Peyer's patch (tissue), 4 donors: Measurements from ENCODE around the gene SHB. TPM values are rescaled to one million over a fixed set of nuclear protein-coding genes. Genes with fewer than 3 reads are reported as not detected.

Source experiments
- DNase-seq, 3 donors: peaks; one replicate each; pipeline ENCODE4 v3.0.0-alpha.2; 2017 to 2019
- H3K27ac ChIP-seq, 4 donors: fragments of 200-600 bp; sonication (generic); one replicate each; pipeline ENCODE4 v1.5.1; 2016 to 2019
- H3K27me3 ChIP-seq, 2 donors: fragments of 200-600 bp; sonication (generic); one replicate each; pipeline ENCODE4 v1.5.1; 2019
- H3K36me3 ChIP-seq, 3 donors: fragments of 200-600 bp; sonication (generic); one replicate each; pipeline ENCODE4 v1.5.1; 2016 to 2019
- H3K4me1 ChIP-seq, 4 donors: fragments of 200-600 bp; sonication (generic); one replicate each; pipeline ENCODE4 v1.5.1; 2016 to 2019
- H3K4me3 ChIP-seq, 4 donors: fragments of 200-600 bp; sonication (generic); 1 replicate in 3 of 4; 2 replicates in 1 of 4; pipeline ENCODE4 v1.5.1; 2016 to 2019; ENCODE audit warnings: mild to moderate bottlenecking in 1 of 4
- H3K9me3 ChIP-seq, 4 donors: fragments of 200-600 bp; sonication (generic); one replicate each; pipeline ENCODE4 v1.5.1; 2016 to 2019; ENCODE audit warnings: mild to moderate bottlenecking in 1 of 4
- CTCF ChIP-seq, 6 experiments: fragments of 450-650 bp in 4 of 6; fragments of 200-600 bp in 2 of 6; sonication (generic) in 1 of 6; IDR thresholded peaks; one replicate each; pipeline ENCODE4 v1.5.1; 2017 to 2019; ENCODE audit warnings: antibody characterized with exemption in 6 of 6, mild to moderate bottlenecking in 3 of 6, moderate library complexity in 1 of 6
- POLR2A ChIP-seq, 2 donors: fragments of 450-650 bp; IDR thresholded peaks; one replicate each; pipeline ENCODE4 v1.5.1; 2017; ENCODE audit warnings: antibody characterized with exemption in 2 of 2, mild to moderate bottlenecking in 2 of 2, moderate library complexity in 2 of 2
- total RNA-seq, 4 donors: library from RNA; depleted of rRNA; stranded (reverse); fragments of >200 nt; gene quantifications; one replicate each; pipeline ENCODE4 v1.1.0, GENCODE V29; 2016

SHB gene
- total RNA-seq, 4 donors from 2014 or later, result 14.5 to 31.1 (median 25.6) TPM

DNA sequence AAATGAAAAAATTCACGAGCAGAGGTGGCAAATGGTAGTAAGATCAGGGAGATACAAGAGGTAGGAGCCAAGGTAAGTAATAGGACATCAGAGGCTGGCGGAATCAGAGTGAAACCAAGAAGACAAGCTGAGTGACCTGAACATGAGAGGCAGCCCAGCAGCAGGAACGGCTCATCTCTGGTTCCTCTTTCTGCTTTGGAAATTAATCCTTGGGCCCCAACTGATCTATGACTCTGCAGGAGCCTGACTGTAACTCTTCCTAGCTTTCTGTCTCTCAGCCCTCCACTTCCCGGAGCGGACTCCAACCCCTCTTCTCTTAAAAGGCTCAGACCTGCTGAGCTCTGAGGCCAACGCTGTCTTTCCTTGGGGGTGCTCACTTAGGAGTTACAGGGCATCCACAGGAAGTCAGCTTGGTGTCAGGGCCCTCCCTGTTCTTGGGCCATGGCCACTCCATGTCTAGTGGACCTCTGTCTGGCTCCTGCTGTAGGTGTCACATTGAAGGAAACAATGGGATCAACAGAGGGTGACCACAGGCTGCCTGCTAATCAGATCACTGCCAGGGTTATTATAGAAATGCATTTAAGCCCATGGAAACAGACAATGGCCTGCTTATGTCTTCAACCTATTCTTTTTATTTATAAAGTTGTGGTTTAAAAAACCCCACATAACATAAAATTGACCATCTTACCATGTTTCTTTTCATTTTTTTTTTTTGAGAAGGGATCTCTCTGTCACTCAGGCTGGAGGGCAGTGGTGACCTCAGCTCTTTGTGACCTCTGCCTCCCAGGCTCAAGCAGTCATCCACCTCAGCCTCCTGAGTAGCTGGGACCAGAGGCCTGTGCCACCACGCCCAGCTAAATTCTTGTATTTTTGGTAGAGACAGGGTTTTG lies 22.5 kb upstream of the SHB start:
- H3K36me3 ChIP-seq, result no peaks in the 10 kb centered on the region
- no peak overlapping the region for H3K4me3 ChIP-seq
- H3K27ac ChIP-seq, result no peak overlapping the region
- no peaks in the 10 kb centered on the region for H3K9me3 ChIP-seq
- TF ChIP-seq CTCF (IDR thresholded peaks at IDR 0.05), result no peak
- TF ChIP-seq POLR2A (IDR thresholded peaks at IDR 0.05), result no peak
- no peaks in the 10 kb centered on the region for H3K27me3 ChIP-seq
- no peak for DNase-seq
- peaks cover 0 to 5% (median 0%) of the 10 kb centered on the region in 4 donors for H3K4me1 ChIP-seq

GRCh38 chr9:38090170-38090569 lies 21.1 kb upstream of the SHB start:
- H3K27me3 ChIP-seq, result no peaks in the 10 kb centered on the region
- no peak for DNase-seq
- H3K4me3 ChIP-seq, result no peak overlapping the region
- no peaks in the 10 kb centered on the region for H3K9me3 ChIP-seq
- TF ChIP-seq POLR2A (IDR thresholded peaks at IDR 0.05) (no peak), CTCF (IDR thresholded peaks at IDR 0.05) (no peak)
- no peaks in the 10 kb centered on the region for H3K36me3 ChIP-seq
- no peak overlapping the region for H3K27ac ChIP-seq
- peaks cover 0 to 5% (median 0%) of the 10 kb centered on the region in 4 donors for H3K4me1 ChIP-seq

GRCh38 chr9:38089387-38090165 lies 20.5 kb upstream of the SHB start:
- Histone ChIP-seq H3K36me3 (no peaks in the 10 kb centered on the region), H3K4me3 (no peak overlapping the region), H3K27ac (no peak overlapping the region), H3K9me3 (no peaks in the 10 kb centered on the region), H3K27me3 (no peaks in the 10 kb centered on the region), H3K4me1 (peaks cover 0 to 5% (median 0%) of the 10 kb centered on the region in 4 donors)
- no peak for DNase-seq
- TF ChIP-seq POLR2A (IDR thresholded peaks at IDR 0.05) (no peak), CTCF (IDR thresholded peaks at IDR 0.05) (no peak)

GRCh38 chr9:38088006-38088925 lies 19.2 kb upstream of the SHB start:
- H3K9me3 ChIP-seq, result no peaks in the 10 kb centered on the region
- peaks cover 0 to 5% (median 0%) of the 10 kb centered on the region in 4 donors for H3K4me1 ChIP-seq
- H3K27ac ChIP-seq, result no peak overlapping the region
- no peak overlapping the region for H3K4me3 ChIP-seq
- TF ChIP-seq CTCF (IDR thresholded peaks at IDR 0.05) (peak; percentile 75 to 98 (median 88)), POLR2A (IDR thresholded peaks at IDR 0.05) (no peak)
- DNase-seq, result peak; percentile 60 to 87 (median 84)
- H3K27me3 ChIP-seq, result no peaks in the 10 kb centered on the region
- H3K36me3 ChIP-seq, result no peaks in the 10 kb centered on the region

DNA sequence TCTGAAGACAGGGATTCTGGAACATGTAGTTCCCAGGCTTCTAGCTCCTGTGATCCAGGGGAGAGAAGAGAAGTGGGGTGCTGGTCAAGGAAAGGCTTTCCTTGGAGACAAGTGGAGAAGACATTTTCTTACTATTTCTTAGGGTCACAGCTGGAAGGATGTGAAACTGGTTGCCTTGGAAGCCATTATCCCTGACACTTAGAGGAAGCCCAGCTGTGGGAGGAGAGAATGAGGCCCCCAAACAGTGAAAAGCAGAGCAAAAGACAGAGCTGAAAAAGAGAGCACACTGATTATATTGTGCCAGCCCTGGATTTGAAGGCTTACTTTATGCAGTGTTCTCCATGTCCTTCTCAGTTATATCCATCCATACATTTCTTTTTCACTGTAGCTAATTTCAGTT lies 17.5 kb upstream of the SHB start:
- H3K4me3 ChIP-seq, result no peak overlapping the region
- TF ChIP-seq CTCF (IDR thresholded peaks at IDR 0.05) (no peak), POLR2A (IDR thresholded peaks at IDR 0.05) (no peak)
- no peaks in the 10 kb centered on the region for H3K36me3 ChIP-seq
- H3K4me1 ChIP-seq, result peaks cover 0 to 5% (median 0%) of the 10 kb centered on the region in 4 donors
- no peak overlapping the region for H3K27ac ChIP-seq
- no peaks in the 10 kb centered on the region for H3K27me3 ChIP-seq
- no peak for DNase-seq
- H3K9me3 ChIP-seq, result no peaks in the 10 kb centered on the region
